Measurements from ENCODE around the gene OTOF. TPM values are rescaled to one million over a fixed set of nuclear protein-coding genes. Genes with fewer than 3 reads are reported as not detected.

OTOF gene
- total and polyA plus RNA-seq, 8 donors: 0.06 to 3.6 (median 0.29) TPM; not detected in 3

DNA sequence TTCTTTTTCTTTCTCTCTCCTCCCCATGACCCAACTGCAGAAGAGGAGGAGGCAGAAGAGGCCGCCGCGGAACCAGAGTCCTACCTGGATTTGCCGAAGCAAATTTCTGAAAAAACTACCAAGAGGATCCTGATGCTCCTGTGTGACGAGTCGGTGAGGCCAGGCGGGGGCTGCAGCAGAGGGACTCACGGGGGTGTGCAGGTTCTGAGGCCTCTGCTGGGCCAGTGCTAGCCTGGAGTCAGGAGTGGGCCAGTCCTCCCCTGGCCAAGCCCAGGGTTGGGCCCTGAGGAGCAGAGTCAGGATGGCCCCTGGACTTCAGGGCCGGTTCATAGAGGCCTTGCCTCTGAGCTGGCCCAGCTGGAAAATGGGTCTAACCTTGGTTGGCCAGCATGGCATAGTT is 29.3 kb downstream of the OTOF start:
- H3K9me3 ChIP-seq: no peaks in the 10 kb centered on the region
- no peaks in the 10 kb centered on the region for H3K4me1 ChIP-seq
- 91 to 95% (median 94%) methylated on average over 8 to 9 of the region's 9 CpGs for WGBS, 5 donors
- no peak for DNase-seq
- H3K36me3 ChIP-seq: no peaks in the 10 kb centered on the region
- no peak for TF ChIP-seq EP300 (IDR thresholded peaks at IDR 0.05)
- TF ChIP-seq, protein P1, sequence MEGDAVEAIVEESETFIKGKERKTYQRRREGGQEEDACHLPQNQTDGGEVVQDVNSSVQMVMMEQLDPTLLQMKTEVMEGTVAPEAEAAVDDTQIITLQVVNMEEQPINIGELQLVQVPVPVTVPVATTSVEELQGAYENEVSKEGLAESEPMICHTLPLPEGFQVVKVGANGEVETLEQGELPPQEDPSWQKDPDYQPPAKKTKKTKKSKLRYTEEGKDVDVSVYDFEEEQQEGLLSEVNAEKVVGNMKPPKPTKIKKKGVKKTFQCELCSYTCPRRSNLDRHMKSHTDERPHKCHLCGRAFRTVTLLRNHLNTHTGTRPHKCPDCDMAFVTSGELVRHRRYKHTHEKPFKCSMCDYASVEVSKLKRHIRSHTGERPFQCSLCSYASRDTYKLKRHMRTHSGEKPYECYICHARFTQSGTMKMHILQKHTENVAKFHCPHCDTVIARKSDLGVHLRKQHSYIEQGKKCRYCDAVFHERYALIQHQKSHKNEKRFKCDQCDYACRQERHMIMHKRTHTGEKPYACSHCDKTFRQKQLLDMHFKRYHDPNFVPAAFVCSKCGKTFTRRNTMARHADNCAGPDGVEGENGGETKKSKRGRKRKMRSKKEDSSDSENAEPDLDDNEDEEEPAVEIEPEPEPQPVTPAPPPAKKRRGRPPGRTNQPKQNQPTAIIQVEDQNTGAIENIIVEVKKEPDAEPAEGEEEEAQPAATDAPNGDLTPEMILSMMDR (IDR thresholded peaks at IDR 0.05): no peak
- no peak for TF ChIP-seq POLR2AphosphoS5 (IDR thresholded peaks at IDR 0.05)
- no peak for TF ChIP-seq POLR2A (IDR thresholded peaks at IDR 0.05)
- intact Hi-C loops (cut with DNase I; ENCODE audit: low total_unique reads): no loop called here
- H3K27ac ChIP-seq: no peak overlapping the region
- no peaks in the 10 kb centered on the region for H3K27me3 ChIP-seq
- no peak overlapping the region for H3K4me3 ChIP-seq

DNA sequence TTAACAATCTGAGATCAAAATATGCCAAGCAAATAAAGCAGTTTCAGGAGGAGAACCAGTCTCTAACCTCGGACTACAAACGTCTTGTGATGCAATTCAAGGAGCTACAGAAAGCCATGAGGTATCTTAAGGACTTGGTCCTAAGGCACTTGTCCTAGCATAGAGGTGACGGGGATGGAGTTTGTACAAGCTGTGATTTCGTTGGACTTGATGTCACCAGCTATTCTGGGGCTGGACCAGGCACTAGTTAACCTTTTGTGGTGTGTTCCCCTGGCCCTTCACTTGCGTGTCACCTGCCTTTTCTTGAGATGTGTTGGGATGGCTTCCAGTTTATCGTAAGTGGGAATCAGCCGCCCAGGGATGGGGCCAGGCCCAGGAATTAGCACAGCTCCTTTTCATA is 33.7 kb downstream of the OTOF start:
- intact Hi-C loops (cut with DNase I; ENCODE audit: low total_unique reads): no loop called here
- no peak for DNase-seq
- no peak overlapping the region for H3K4me3 ChIP-seq
- H3K9me3 ChIP-seq: no peaks in the 10 kb centered on the region
- no peaks in the 10 kb centered on the region for H3K4me1 ChIP-seq
- no peak overlapping the region for H3K27ac ChIP-seq
- TF ChIP-seq POLR2A (IDR thresholded peaks at IDR 0.05) (no peak), POLR2AphosphoS5 (IDR thresholded peaks at IDR 0.05) (no peak), EP300 (IDR thresholded peaks at IDR 0.05) (no peak)
- TF ChIP-seq, protein P1 (IDR thresholded peaks at IDR 0.05): no peak
- WGBS, 5 donors: 80 to 87% (median 81%) methylated on average over 7 of the region's 7 CpGs
- H3K36me3 ChIP-seq: no peaks in the 10 kb centered on the region
- no peaks in the 10 kb centered on the region for H3K27me3 ChIP-seq

DNA sequence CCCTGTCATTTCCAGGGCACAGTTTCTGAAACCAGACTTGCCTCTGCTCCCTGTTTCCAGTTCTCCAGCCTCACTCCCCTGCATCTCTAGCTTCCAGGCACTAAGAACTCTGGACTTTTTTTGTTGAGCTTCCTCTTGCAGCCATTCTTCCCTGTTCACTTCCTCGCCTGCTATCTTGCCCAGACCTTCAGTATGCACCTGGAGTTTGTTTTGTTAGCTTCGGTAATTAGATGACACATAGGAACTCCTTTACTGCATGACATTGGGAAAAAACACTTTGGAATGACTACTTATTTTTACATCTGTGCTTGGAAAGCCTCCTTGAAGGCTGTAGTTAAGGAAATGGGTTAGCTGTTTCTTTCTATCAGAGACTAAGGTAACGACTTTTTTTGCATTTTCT is 35.2 kb downstream of the OTOF start:
- Histone ChIP-seq H3K27me3 (no peaks in the 10 kb centered on the region), H3K4me3 (no peak overlapping the region), H3K36me3 (no peaks in the 10 kb centered on the region), H3K27ac (no peak overlapping the region), H3K9me3 (no peaks in the 10 kb centered on the region), H3K4me1 (no peaks in the 10 kb centered on the region)
- no peak for DNase-seq
- TF ChIP-seq EP300 (IDR thresholded peaks at IDR 0.05) (no peak), POLR2AphosphoS5 (IDR thresholded peaks at IDR 0.05) (no peak), POLR2A (IDR thresholded peaks at IDR 0.05) (no peak)
- TF ChIP-seq, protein P1 (IDR thresholded peaks at IDR 0.05): no peak
- 49 to 58% (median 52%) methylated on average over 3 of the region's 3 CpGs for WGBS, 5 donors
- intact Hi-C loops (cut with DNase I; ENCODE audit: low total_unique reads): no loop called here

DNA sequence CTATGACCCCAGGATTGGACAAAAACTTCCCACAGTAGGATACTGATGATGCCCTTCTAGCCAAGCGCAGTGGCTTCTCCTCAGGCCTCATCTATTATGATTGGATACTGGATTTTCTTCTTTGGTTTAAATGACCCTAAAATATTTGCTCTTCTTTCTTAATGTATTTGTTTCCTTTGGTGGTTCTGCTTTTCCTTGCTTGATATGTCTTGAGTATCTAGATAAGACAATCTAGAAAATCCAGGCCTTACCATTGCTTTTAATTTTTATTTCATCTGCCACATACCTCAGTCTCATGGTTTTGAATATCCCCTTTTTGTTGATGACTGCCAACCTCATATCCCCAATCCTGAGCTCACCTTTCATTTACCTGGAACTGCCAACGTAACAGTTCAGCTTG is 35.6 kb downstream of the OTOF start:
- Histone ChIP-seq H3K9me3 (no peaks in the 10 kb centered on the region), H3K4me3 (no peak overlapping the region), H3K27me3 (no peaks in the 10 kb centered on the region), H3K4me1 (no peaks in the 10 kb centered on the region), H3K27ac (no peak overlapping the region), H3K36me3 (no peaks in the 10 kb centered on the region)
- no peak for DNase-seq
- WGBS, 5 donors: 82 to 96% (median 91%) methylated on average over 2 of the region's 2 CpGs
- intact Hi-C loops (cut with DNase I; ENCODE audit: low total_unique reads): no loop called here
- TF ChIP-seq, protein P1 (IDR thresholded peaks at IDR 0.05): no peak
- TF ChIP-seq POLR2AphosphoS5 (IDR thresholded peaks at IDR 0.05) (no peak), POLR2A (IDR thresholded peaks at IDR 0.05) (no peak), EP300 (IDR thresholded peaks at IDR 0.05) (no peak)

Data from stomach (tissue), 9 donors.